ENCODE measurements around the gene CRYBA2.

DNA sequence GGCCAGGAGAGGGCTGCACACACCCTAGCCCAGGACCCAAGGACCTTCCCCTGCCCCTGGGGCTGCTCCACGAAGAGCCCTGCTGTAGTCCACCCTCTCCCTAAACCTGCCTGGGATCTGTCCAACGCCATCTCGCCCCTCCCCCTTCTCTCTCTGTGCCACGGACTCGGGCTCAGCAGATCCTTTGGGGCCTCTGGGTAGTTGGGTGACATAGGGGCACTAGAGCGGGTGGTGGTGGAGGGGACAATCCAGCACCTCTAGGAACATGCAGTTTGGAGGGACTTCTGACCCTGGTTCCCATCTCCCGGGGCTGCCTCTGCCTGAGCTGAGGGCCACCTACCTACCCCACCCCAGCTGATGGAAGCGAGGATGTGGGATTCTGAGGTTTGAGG lies 7.3 kb upstream of the CRYBA2 start:
- TF ChIP-seq CTCF (IDR thresholded peaks at IDR 0.05) (no peak), POLR2A (IDR thresholded peaks at IDR 0.05) (no peak)
